Tibial nerve (tissue), 4 donors: ENCODE data around the gene SOST.

Experiments
- EP300 ChIP-seq, 2 donors: sonication (generic); formaldehyde crosslinking; IDR thresholded peaks; one replicate each; pipeline ENCODE4 v1.6.1; 2017; ENCODE audit warnings: antibody characterized with exemption in 2 of 2, mild to moderate bottlenecking in 1 of 2
- POLR2A ChIP-seq, 2 donors: fragments of 450-650 bp; IDR thresholded peaks; one replicate each; pipeline ENCODE4 v1.6.1; 2017; ENCODE audit warnings: antibody characterized with exemption in 2 of 2, mild to moderate bottlenecking in 2 of 2, moderate library complexity in 2 of 2
- TF ChIP-seq, protein P1 (sequence below), 5 experiments: fragments of 200-600 bp in 3 of 5; fragments of 450-650 bp in 2 of 5; sonication (generic) in 3 of 5; IDR thresholded peaks; one replicate each; pipeline ENCODE4 v1.5.1; 2016 to 2019; ENCODE audit warnings: antibody characterized with exemption in 5 of 5, mild to moderate bottlenecking in 3 of 5, moderate library complexity in 2 of 5

DNA sequence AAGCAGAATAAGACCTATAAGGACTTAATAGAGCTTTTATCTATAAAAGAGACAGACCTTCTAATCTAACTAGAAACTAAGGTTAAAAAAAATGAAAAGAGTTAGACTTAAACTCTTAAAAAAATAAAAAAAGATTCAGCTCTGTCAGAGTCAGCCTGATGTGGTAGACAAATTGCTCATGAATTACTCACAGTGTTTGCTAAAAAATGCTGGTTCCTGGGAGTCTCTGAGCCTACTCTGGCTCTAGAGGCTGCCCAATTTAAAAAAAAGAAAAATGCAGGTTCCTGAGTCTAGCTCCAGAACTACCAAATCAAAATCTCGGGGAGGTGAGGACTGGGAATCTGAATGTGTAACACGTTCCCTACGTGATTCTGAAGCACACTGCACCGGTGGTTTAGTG, 18.1 kb downstream of the SOST start:
- TF ChIP-seq, protein P1, sequence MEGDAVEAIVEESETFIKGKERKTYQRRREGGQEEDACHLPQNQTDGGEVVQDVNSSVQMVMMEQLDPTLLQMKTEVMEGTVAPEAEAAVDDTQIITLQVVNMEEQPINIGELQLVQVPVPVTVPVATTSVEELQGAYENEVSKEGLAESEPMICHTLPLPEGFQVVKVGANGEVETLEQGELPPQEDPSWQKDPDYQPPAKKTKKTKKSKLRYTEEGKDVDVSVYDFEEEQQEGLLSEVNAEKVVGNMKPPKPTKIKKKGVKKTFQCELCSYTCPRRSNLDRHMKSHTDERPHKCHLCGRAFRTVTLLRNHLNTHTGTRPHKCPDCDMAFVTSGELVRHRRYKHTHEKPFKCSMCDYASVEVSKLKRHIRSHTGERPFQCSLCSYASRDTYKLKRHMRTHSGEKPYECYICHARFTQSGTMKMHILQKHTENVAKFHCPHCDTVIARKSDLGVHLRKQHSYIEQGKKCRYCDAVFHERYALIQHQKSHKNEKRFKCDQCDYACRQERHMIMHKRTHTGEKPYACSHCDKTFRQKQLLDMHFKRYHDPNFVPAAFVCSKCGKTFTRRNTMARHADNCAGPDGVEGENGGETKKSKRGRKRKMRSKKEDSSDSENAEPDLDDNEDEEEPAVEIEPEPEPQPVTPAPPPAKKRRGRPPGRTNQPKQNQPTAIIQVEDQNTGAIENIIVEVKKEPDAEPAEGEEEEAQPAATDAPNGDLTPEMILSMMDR (IDR thresholded peaks at IDR 0.05), result no peak
- TF ChIP-seq POLR2A (IDR thresholded peaks at IDR 0.05), result no peak
- no peak for TF ChIP-seq EP300 (IDR thresholded peaks at IDR 0.05)
